ENCODE data around the gene SLC45A1. TPM values are rescaled to one million over a fixed set of nuclear protein-coding genes. Genes with fewer than 3 reads are reported as not detected.
A peak's percentile ranks its signal among the peaks of the same experiment; 100 is the strongest.

Gene SLC45A1
- polyA plus RNA-seq, 3 donors: 0.21 TPM; not detected in 2

GRCh38 chr1:8343044-8343443 lies 25.1 kb downstream of the SLC45A1 start:
- WGBS (ENCODE audit: insufficient coverage): 95% methylated on average over 8 of the region's 11 CpGs
- Histone ChIP-seq H3K27me3 (ENCODE audit: control insufficient read depth in 2 of 2, insufficient read depth in 2 of 2, low read length in 2 of 2) (no peaks in the 10 kb centered on the region), H4K20me1 (ENCODE audit: insufficient read depth, low read length) (no peaks in the 10 kb centered on the region), H3K4me3 (replicated peaks in 1 of 3; ENCODE audit: low read depth in 2 of 3, low read length in 3 of 3) (no peak overlapping the region), H3K36me3 (replicated peaks in 1 of 2; ENCODE audit: control insufficient read depth in 1 of 2, insufficient read depth in 2 of 2, low read length in 2 of 2) (no peaks in the 10 kb centered on the region), H3K4me2 (replicated peaks; ENCODE audit: extremely low read depth, low read length, poor library complexity, severe bottlenecking) (no peak overlapping the region), H3K27ac (ENCODE audit: low read depth in 1 of 2, low read length in 2 of 2) (no peak overlapping the region), H3K79me2 (ENCODE audit: insufficient read depth, low read length) (no peaks in the 10 kb centered on the region), H3K9ac (ENCODE audit: insufficient read depth, low read length, poor library complexity, severe bottlenecking) (no peak overlapping the region), H3K9me3 (replicated peaks in 1 of 2; ENCODE audit: control insufficient read depth in 1 of 2, insufficient read depth in 1 of 2, low read length in 2 of 2) (no peaks in the 10 kb centered on the region), H2AFZ (ENCODE audit: insufficient read depth, low read depth, low read length, poor library complexity, severe bottlenecking) (no peak overlapping the region), H3K4me1 (ENCODE audit: control insufficient read depth in 1 of 2, insufficient read depth in 2 of 2, low read length in 2 of 2) (no peaks in the 10 kb centered on the region)
- TF ChIP-seq, protein P1, sequence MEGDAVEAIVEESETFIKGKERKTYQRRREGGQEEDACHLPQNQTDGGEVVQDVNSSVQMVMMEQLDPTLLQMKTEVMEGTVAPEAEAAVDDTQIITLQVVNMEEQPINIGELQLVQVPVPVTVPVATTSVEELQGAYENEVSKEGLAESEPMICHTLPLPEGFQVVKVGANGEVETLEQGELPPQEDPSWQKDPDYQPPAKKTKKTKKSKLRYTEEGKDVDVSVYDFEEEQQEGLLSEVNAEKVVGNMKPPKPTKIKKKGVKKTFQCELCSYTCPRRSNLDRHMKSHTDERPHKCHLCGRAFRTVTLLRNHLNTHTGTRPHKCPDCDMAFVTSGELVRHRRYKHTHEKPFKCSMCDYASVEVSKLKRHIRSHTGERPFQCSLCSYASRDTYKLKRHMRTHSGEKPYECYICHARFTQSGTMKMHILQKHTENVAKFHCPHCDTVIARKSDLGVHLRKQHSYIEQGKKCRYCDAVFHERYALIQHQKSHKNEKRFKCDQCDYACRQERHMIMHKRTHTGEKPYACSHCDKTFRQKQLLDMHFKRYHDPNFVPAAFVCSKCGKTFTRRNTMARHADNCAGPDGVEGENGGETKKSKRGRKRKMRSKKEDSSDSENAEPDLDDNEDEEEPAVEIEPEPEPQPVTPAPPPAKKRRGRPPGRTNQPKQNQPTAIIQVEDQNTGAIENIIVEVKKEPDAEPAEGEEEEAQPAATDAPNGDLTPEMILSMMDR (IDR thresholded peaks at IDR 0.05): no peak
- Mint-ChIP-seq H3K36me3 (no peaks in the 10 kb centered on the region), H3K4me1 (no peaks in the 10 kb centered on the region), H3K27ac (peak overlapping the region in 1 of 7 donors; percentile 70), H3K9me3 (peaks cover 0 to 2% (median 0%) of the 10 kb centered on the region in 7 donors), H3K4me3 (no peak overlapping the region), H3K27me3 (ENCODE audit: low read depth in 3 of 3) (peaks cover 2 to 6% (median 4%) of the 10 kb centered on the region in 3 donors)
- intact Hi-C loops (cut with micrococcal nuclease): no loop called here
- DNase-seq: no peak

DNA sequence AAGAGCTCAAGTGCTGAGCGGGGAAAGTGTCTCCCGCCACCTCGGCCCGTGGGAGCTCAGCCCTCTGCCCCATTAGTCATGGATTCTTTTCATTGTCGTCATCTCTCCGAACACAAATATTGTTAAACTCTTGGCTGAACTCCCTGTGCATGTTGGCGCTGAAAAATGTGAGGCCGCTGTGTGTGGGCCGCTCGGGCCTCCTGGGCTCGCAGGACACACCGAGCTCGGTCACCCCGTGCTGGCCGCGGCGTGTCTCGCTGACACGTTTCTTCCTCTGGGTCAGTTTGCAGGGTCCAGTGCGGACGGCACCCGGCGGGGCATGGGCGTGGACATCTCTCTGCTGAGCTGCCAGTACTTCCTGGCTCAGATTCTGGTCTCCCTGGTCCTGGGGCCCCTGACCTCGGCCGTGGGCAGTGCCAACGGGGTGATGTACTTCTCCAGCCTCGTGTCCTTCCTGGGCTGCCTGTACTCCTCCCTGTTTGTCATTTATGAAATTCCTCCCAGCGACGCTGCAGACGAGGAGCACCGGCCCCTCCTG lies 25.6 kb downstream of the SLC45A1 start:
- Histone ChIP-seq H3K4me3 (replicated peaks in 1 of 3; ENCODE audit: low read depth in 2 of 3, low read length in 3 of 3) (no peak overlapping the region), H3K27ac (ENCODE audit: low read depth in 1 of 2, low read length in 2 of 2) (no peak overlapping the region), H3K36me3 (replicated peaks in 1 of 2; ENCODE audit: control insufficient read depth in 1 of 2, insufficient read depth in 2 of 2, low read length in 2 of 2) (no peaks in the 10 kb centered on the region), H3K9me3 (replicated peaks in 1 of 2; ENCODE audit: control insufficient read depth in 1 of 2, insufficient read depth in 1 of 2, low read length in 2 of 2) (no peaks in the 10 kb centered on the region), H3K9ac (ENCODE audit: insufficient read depth, low read length, poor library complexity, severe bottlenecking) (no peak overlapping the region), H3K4me2 (replicated peaks; ENCODE audit: extremely low read depth, low read length, poor library complexity, severe bottlenecking) (no peak overlapping the region), H3K4me1 (ENCODE audit: control insufficient read depth in 1 of 2, insufficient read depth in 2 of 2, low read length in 2 of 2) (no peaks in the 10 kb centered on the region), H4K20me1 (ENCODE audit: insufficient read depth, low read length) (no peaks in the 10 kb centered on the region), H3K79me2 (ENCODE audit: insufficient read depth, low read length) (no peaks in the 10 kb centered on the region), H2AFZ (ENCODE audit: insufficient read depth, low read depth, low read length, poor library complexity, severe bottlenecking) (no peak overlapping the region), H3K27me3 (ENCODE audit: control insufficient read depth in 2 of 2, insufficient read depth in 2 of 2, low read length in 2 of 2) (no peaks in the 10 kb centered on the region)
- no peak for DNase-seq
- Mint-ChIP-seq H3K4me1 (no peaks in the 10 kb centered on the region), H3K36me3 (no peaks in the 10 kb centered on the region), H3K9me3 (peaks cover 0 to 2% (median 0%) of the 10 kb centered on the region in 7 donors), H3K4me3 (no peak overlapping the region), H3K27me3 (ENCODE audit: low read depth in 3 of 3) (peaks cover 2 to 6% (median 6%) of the 10 kb centered on the region in 3 donors), H3K27ac (peak overlapping the region in 1 of 7 donors; percentile 70)
- 91% methylated on average over 28 of the region's 32 CpGs for WGBS (ENCODE audit: insufficient coverage)
- intact Hi-C loops (cut with micrococcal nuclease): no loop called here
- TF ChIP-seq, protein P1 (IDR thresholded peaks at IDR 0.05): no peak
